Erythroblast (primary cell): ENCODE measurements around the gene STK32C.

Experiments
- GATA1 ChIP-seq: IDR thresholded peaks from 2 replicates; pipeline ENCODE4 v1.6.1; 2011; ENCODE audit warnings: low read depth, mild to moderate bottlenecking, control low read depth, low read length, moderate library complexity
- POLR2A ChIP-seq: IDR thresholded peaks from 2 replicates; pipeline ENCODE4 v1.6.1; 2011; ENCODE audit warnings: mild to moderate bottlenecking, low read length

- TF ChIP-seq POLR2A = no peak
- TF ChIP-seq GATA1 = no peak
Observed at GRCh38 chr10:132210766-132211165, 97.0 kb downstream of the STK32C start.
